ENCODE measurements around the gene PGM1. TPM values are rescaled to one million over a fixed set of nuclear protein-coding genes. Genes with fewer than 3 reads are reported as not detected.

Gene PGM1
- total RNA-seq, 1 donor from 2014 or later: 31.1 TPM

DNA sequence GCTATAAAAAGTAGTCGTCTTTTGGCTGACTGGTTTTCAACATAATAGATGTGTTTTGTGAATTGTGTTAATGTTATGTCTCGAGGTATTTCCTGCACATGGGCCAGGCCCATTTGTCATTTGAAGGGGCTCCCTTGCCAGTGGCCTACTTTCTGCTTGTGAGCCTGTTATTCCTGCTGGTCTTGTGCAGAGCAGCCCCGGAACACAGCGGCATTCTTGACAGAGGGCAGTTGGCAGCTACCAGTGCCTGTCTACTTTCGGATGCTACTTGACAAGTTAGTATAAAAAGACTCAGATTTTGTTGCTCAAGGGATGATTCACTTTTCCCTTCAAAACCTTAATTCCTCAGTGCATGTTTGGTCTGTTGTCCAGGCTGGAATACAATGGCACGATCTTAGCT lies 28.5 kb downstream of the PGM1 start:
- TF ChIP-seq, protein P1, sequence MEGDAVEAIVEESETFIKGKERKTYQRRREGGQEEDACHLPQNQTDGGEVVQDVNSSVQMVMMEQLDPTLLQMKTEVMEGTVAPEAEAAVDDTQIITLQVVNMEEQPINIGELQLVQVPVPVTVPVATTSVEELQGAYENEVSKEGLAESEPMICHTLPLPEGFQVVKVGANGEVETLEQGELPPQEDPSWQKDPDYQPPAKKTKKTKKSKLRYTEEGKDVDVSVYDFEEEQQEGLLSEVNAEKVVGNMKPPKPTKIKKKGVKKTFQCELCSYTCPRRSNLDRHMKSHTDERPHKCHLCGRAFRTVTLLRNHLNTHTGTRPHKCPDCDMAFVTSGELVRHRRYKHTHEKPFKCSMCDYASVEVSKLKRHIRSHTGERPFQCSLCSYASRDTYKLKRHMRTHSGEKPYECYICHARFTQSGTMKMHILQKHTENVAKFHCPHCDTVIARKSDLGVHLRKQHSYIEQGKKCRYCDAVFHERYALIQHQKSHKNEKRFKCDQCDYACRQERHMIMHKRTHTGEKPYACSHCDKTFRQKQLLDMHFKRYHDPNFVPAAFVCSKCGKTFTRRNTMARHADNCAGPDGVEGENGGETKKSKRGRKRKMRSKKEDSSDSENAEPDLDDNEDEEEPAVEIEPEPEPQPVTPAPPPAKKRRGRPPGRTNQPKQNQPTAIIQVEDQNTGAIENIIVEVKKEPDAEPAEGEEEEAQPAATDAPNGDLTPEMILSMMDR (IDR thresholded peaks at IDR 0.05; ENCODE audit: unreplicated experiment): no peak
- DNase-seq (ENCODE audit: low spot score, unreplicated experiment): no peak
- Mint-ChIP-seq H3K27me3 (no peaks in the 10 kb centered on the region), H3K9me3 (ENCODE audit: low read depth) (no peaks in the 10 kb centered on the region), H3K4me3 (ENCODE audit: low read depth) (no peak overlapping the region), H3K36me3 (ENCODE audit: insufficient read depth) (no peaks in the 10 kb centered on the region), H3K27ac (no peak overlapping the region), H3K4me1 (ENCODE audit: low read depth) (peaks cover 31% of the 10 kb centered on the region)

DNA sequence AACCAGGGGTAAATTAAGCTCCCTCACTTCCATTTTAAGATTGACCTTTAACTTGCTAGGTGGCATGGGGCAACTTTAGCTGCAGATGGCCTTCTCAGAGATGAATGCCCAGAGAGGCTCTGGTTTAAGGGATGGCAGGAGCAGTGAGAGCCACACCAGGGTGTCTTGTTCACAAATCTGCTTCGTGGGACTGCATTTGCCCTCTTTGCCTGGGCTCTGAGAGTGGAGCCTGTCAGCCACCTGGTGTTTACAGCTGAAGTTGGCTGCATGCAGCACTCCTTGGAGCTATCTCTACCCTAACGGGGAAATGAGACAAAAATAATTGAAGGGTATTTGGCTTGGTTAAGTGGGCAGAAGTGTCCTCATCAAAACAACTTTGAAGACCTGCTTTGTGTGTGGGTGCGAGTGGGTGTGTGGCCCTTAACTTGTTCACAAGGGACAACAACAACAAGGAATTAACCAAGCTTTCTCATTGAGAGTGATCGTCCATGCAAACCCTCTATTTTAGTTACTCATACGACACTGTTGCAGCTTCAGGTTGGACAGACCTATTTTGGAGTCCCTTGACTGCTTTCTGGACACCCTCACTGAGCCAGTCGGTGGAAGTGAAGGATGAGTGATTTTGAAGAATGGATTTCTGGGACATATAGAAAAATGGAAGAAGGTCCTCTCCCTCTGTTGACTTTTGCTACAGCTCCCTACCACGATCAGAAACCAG lies 29.8 kb downstream of the PGM1 start:
- Mint-ChIP-seq H3K27ac (no peak overlapping the region), H3K27me3 (no peaks in the 10 kb centered on the region), H3K36me3 (ENCODE audit: insufficient read depth) (no peaks in the 10 kb centered on the region), H3K9me3 (ENCODE audit: low read depth) (no peaks in the 10 kb centered on the region), H3K4me3 (ENCODE audit: low read depth) (no peak overlapping the region), H3K4me1 (ENCODE audit: low read depth) (peaks cover 25% of the 10 kb centered on the region)
- DNase-seq (ENCODE audit: low spot score, unreplicated experiment): no peak
- TF ChIP-seq, protein P1 (IDR thresholded peaks at IDR 0.05; ENCODE audit: unreplicated experiment): no peak

DNA sequence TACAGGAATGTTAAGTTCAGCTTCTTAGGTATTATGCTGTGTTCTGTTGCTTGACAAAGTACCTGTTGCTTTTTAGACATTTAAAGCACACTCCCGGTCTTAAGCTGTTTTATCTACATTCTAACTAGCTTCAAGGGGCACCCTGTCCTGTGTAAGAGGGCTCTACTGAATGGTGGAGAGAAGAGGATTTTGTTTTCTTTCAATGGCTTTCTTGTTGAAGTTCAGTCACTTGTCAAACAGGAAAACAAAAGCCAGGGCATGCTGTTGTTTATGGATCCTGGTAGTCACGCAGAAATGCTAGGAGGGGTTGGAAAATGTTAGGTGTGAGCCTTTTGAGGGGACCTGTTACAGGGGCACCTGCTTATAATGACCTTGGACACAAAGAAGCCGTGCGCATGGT lies 30.7 kb downstream of the PGM1 start:
- no peaks in the 10 kb centered on the region for H3K27me3 Mint-ChIP-seq
- DNase-seq (ENCODE audit: low spot score, unreplicated experiment): no peak
- no peaks in the 10 kb centered on the region for H3K9me3 Mint-ChIP-seq (ENCODE audit: low read depth)
- H3K36me3 Mint-ChIP-seq (ENCODE audit: insufficient read depth): peaks cover 1% of the 10 kb centered on the region
- peak overlapping the region; percentile 35 for H3K27ac Mint-ChIP-seq
- TF ChIP-seq, protein P1 (IDR thresholded peaks at IDR 0.05; ENCODE audit: unreplicated experiment): no peak
- peaks cover 25% of the 10 kb centered on the region for H3K4me1 Mint-ChIP-seq (ENCODE audit: low read depth)
- no peak overlapping the region for H3K4me3 Mint-ChIP-seq (ENCODE audit: low read depth)

DNA sequence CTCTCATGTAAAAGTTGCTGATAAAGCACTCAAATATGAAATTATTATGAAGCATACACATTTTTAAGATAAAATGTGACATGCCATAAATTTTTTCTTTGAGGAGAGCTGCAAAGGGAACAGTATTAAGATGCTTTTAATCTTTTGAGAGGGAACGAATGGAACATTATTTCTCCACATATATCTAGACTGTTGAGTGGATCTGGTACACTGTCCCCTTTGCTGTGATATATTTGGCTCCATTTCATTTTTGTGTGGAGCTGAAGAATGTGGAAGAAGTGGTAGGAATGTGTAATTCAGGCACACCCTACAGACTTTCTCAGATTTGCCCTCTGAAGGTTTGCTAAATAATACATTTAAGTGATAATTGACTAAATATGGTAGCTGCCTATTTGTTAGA lies 31.7 kb downstream of the PGM1 start:
- H3K27ac Mint-ChIP-seq: no peak overlapping the region
- no peak overlapping the region for H3K4me3 Mint-ChIP-seq (ENCODE audit: low read depth)
- H3K36me3 Mint-ChIP-seq (ENCODE audit: insufficient read depth): peaks cover 3% of the 10 kb centered on the region
- no peak for DNase-seq (ENCODE audit: low spot score, unreplicated experiment)
- no peaks in the 10 kb centered on the region for H3K9me3 Mint-ChIP-seq (ENCODE audit: low read depth)
- TF ChIP-seq, protein P1 (IDR thresholded peaks at IDR 0.05; ENCODE audit: unreplicated experiment): peak; percentile 24
- no peaks in the 10 kb centered on the region for H3K27me3 Mint-ChIP-seq
- H3K4me1 Mint-ChIP-seq (ENCODE audit: low read depth): peaks cover 28% of the 10 kb centered on the region

DNA sequence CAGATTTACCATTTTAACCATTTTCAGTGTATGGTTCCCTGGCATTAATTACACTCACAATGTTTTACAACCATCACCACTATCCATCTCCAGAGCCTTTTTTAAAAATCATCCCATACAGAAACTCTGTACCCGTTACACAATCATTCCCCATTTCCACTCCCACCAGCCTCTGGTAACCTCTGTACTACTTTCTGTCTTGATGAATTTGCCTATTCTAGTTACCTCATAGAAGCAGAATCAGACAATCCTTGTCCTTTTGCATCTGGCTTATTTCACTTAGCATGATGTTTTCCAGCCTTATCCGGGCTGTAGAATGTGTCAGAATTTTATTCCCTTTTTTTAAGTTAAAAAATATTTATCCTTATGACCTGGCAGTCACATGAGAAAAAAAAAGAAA lies 33.0 kb downstream of the PGM1 start:
- Mint-ChIP-seq H3K4me3 (ENCODE audit: low read depth) (no peak overlapping the region), H3K36me3 (ENCODE audit: insufficient read depth) (peaks cover 8% of the 10 kb centered on the region), H3K4me1 (ENCODE audit: low read depth) (peaks cover 33% of the 10 kb centered on the region), H3K9me3 (ENCODE audit: low read depth) (no peaks in the 10 kb centered on the region), H3K27ac (no peak overlapping the region), H3K27me3 (no peaks in the 10 kb centered on the region)
- TF ChIP-seq, protein P1 (IDR thresholded peaks at IDR 0.05; ENCODE audit: unreplicated experiment): no peak
- DNase-seq (ENCODE audit: low spot score, unreplicated experiment): no peak
